Fibroblast of mammary gland (primary cell): ENCODE measurements around the gene DMXL1.

Experiments
- DNase-seq: peaks from one replicate; pipeline ENCODE4 v3.0.0-alpha.2; 2010; ENCODE audit warnings: low read depth
- H3K4me3 ChIP-seq: 2 replicates; pipeline ENCODE4 v1.5.1; 2011; ENCODE audit warnings: low read depth, mild to moderate bottlenecking, low read length, moderate library complexity; ENCODE audit not compliant: control insufficient read depth
- CTCF ChIP-seq: conservative IDR thresholded peaks from 2 replicates; pipeline ENCODE4 v1.5.1; 2011; ENCODE audit warnings: low read depth, low read length, inconsistent platforms; ENCODE audit not compliant: control insufficient read depth, insufficient read depth

Gene DMXL1

DNA sequence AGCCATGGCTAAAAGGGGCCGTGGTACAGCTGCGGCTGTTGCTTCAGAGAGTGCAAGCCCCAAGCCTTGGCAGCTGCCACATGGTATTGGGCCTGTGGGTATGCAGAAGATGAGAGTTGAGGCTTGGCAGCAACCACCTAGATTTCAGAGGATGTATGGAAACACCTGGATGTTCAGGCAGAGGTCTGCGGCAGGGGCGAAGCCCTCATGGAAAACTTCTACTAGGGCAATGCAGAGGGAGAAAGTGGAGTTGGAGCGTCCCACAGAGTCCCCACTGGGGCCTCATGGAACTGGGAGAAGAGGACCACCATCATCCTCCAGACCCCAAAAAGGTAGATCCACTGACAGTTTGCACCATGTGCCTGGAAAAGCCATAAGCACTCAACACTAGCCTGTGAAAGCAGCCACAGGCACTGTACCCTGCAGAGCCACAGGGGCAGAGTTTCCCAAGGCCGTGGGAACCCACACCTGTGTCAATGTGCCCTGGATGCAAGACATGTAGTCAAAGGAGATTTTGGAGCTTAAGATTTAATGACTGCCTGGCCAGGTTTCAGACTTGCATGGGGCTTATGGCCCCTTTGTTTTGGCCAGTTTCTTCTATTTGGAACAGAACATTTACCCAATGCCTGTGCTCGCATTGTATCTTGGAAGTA is 65.9 kb downstream of the DMXL1 start:
- DNase-seq: no peak
- H3K4me3 ChIP-seq: no peak overlapping the region
- no peak for TF ChIP-seq CTCF

DNA sequence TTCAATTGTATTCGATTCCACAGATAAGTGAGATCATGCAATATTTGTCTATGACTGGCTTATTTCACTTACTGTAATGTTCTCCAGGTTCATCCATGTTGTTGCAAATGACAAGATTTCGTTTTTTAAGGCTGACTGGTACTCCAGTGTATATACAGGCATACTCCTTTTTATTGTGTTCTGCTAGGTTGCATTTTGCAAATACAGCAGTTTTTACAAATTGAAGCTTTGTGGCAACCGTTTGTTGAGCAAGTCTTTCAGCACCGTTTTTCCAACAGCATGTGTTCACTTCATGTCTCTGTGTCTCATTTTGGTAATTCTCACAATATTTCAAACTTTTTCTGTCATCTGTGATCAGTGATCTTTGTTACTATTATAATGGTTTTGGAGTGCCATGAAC is 82.7 kb downstream of the DMXL1 start:
- no peak for TF ChIP-seq CTCF
- H3K4me3 ChIP-seq: no peak overlapping the region
- DNase-seq: no peak

GRCh38 chr5:119158144-119158543 is 87.3 kb downstream of the DMXL1 start:
- no peak overlapping the region for H3K4me3 ChIP-seq
- no peak for TF ChIP-seq CTCF
- no peak for DNase-seq

GRCh38 chr5:119161430-119161829 is 90.5 kb downstream of the DMXL1 start:
- H3K4me3 ChIP-seq: no peak overlapping the region
- DNase-seq: no peak
- TF ChIP-seq CTCF: no peak

- no peak for DNase-seq
- H3K4me3 ChIP-seq: no peak overlapping the region
- no peak for TF ChIP-seq CTCF
Measured at GRCh38 chr5:119166026-119166425, 95.1 kb downstream of the DMXL1 start.

- DNase-seq: no peak
- TF ChIP-seq CTCF: no peak
- no peak overlapping the region for H3K4me3 ChIP-seq
Measured at GRCh38 chr5:119168401-119168800, 97.5 kb downstream of the DMXL1 start.

- no peak overlapping the region for H3K4me3 ChIP-seq
- no peak for TF ChIP-seq CTCF
- no peak for DNase-seq
Measured at GRCh38 chr5:119171686-119172085, 100.8 kb downstream of the DMXL1 start.
